DOHH2 (cell line): ENCODE results near the gene INPP4B.

Source experiments
- H3F3A ChIP-seq: fragments of 200-600 bp; sonication (generic), shearing (Covaris generic); 2 replicates; pipeline ENCODE4 v1.6.0; 2016; ENCODE audit warnings: antibody characterized with exemption, mild to moderate bottlenecking; ENCODE audit not compliant: control insufficient read depth, insufficient read depth
- H3K27ac ChIP-seq: fragments of 200-600 bp; sonication (generic); 2 replicates; pipeline ENCODE4 v1.5.1; 2014; ENCODE audit warnings: low read depth, mild to moderate bottlenecking, low read length, moderate library complexity
- H3K27me3 ChIP-seq: fragments of 200-600 bp; sonication (generic); 2 replicates; pipeline ENCODE4 v1.6.1; 2014; ENCODE audit warnings: mild to moderate bottlenecking, low read length, mixed read lengths; ENCODE audit not compliant: control insufficient read depth
- H3K36me3 ChIP-seq: fragments of 200-600 bp; sonication (generic); 2 replicates; pipeline ENCODE4 v1.6.1; 2014; ENCODE audit warnings: mild to moderate bottlenecking, low read length, moderate library complexity, mixed read lengths; ENCODE audit not compliant: control insufficient read depth
- H3K4me1 ChIP-seq: fragments of 200-600 bp; sonication (generic); 2 replicates; pipeline ENCODE4 v1.6.1; 2014; ENCODE audit warnings: mild to moderate bottlenecking, low read length, mixed read lengths; ENCODE audit not compliant: control insufficient read depth
- H3K4me2 ChIP-seq: fragments of 200-600 bp; sonication (generic); 2 replicates; pipeline ENCODE4 v1.6.0; 2014; ENCODE audit warnings: mild to moderate bottlenecking, low read length, moderate library complexity
- H3K4me3 ChIP-seq: fragments of 200-600 bp; sonication (generic); 2 replicates; pipeline ENCODE4 v1.5.1; 2014; ENCODE audit warnings: mild to moderate bottlenecking, low read length, mixed read lengths
- H3K79me2 ChIP-seq: fragments of 200-600 bp; sonication (generic); 2 replicates; pipeline ENCODE4 v1.6.1; 2014; ENCODE audit warnings: mild to moderate bottlenecking, low read length, mixed read lengths; ENCODE audit not compliant: control insufficient read depth
- H3K9me2 ChIP-seq: fragments of 200-600 bp; sonication (generic); replicated peaks from 2 replicates; pipeline ENCODE4 v1.6.1; 2014; ENCODE audit warnings: mild to moderate bottlenecking, low read length, mixed read lengths; ENCODE audit not compliant: control insufficient read depth
- H3K9me3 ChIP-seq: fragments of 200-600 bp; sonication (generic); 2 replicates; pipeline ENCODE4 v1.6.1; 2014; ENCODE audit warnings: antibody characterized with exemption, low read length, mixed read lengths; ENCODE audit not compliant: control insufficient read depth, insufficient read depth
- H4K20me1 ChIP-seq: fragments of 200-600 bp; sonication (generic); 2 replicates; pipeline ENCODE4 v1.6.0; 2014; ENCODE audit warnings: low read depth, mild to moderate bottlenecking, antibody characterized with exemption, low read length, moderate library complexity; ENCODE audit not compliant: control insufficient read depth, insufficient read depth
- EZH2phosphoT487 ChIP-seq: fragments of 200-600 bp; sonication (generic); IDR thresholded peaks from 2 replicates; pipeline ENCODE4 v1.6.1; 2017; ENCODE audit warnings: borderline replicate concordance, mild to moderate bottlenecking, antibody characterized with exemption, low read length, moderate library complexity, mixed read lengths
- TF ChIP-seq, protein P1 (sequence below): fragments of 200-600 bp; sonication (generic); IDR thresholded peaks from one replicate; pipeline ENCODE4 v1.5.1; 2014; ENCODE audit warnings: antibody characterized with exemption, mild to moderate bottlenecking, low read depth, low read length; ENCODE audit not compliant: poor library complexity, severe bottlenecking

INPP4B gene

GRCh38 chr4:142563682-142564291 lies 282.3 kb downstream of the INPP4B start:
- Histone ChIP-seq H3K9me3 (no peaks in the 10 kb centered on the region), H3K36me3 (no peaks in the 10 kb centered on the region), H3F3A (no peaks in the 10 kb centered on the region), H3K4me1 (no peaks in the 10 kb centered on the region), H3K4me2 (no peak overlapping the region), H4K20me1 (no peaks in the 10 kb centered on the region), H3K27me3 (no peaks in the 10 kb centered on the region), H3K9me2 (no peaks in the 10 kb centered on the region), H3K4me3 (no peak overlapping the region), H3K79me2 (no peaks in the 10 kb centered on the region), H3K27ac (no peak overlapping the region)
- TF ChIP-seq EZH2phosphoT487 = no peak
- TF ChIP-seq, protein P1, sequence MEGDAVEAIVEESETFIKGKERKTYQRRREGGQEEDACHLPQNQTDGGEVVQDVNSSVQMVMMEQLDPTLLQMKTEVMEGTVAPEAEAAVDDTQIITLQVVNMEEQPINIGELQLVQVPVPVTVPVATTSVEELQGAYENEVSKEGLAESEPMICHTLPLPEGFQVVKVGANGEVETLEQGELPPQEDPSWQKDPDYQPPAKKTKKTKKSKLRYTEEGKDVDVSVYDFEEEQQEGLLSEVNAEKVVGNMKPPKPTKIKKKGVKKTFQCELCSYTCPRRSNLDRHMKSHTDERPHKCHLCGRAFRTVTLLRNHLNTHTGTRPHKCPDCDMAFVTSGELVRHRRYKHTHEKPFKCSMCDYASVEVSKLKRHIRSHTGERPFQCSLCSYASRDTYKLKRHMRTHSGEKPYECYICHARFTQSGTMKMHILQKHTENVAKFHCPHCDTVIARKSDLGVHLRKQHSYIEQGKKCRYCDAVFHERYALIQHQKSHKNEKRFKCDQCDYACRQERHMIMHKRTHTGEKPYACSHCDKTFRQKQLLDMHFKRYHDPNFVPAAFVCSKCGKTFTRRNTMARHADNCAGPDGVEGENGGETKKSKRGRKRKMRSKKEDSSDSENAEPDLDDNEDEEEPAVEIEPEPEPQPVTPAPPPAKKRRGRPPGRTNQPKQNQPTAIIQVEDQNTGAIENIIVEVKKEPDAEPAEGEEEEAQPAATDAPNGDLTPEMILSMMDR = no peak

DNA sequence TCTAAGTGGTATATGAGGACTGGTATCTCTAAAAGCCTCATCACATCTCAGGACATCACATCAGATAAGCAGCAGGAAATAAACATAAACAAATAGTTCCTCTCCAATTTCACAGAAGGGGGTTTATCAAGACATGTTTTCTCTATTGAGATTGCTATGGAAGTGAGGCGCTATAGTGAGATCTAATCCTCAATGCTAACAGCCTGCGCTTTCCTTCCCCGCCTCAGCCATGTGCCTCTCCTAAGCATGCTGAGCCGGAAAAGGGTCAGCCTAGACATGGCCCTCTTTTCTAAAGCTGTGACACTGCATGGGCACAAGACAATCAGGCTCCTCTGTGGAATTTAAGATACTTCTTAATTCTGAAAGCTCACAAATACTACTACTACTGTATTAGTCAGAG lies 286.1 kb downstream of the INPP4B start:
- Histone ChIP-seq H3K9me2 (no peaks in the 10 kb centered on the region), H4K20me1 (no peaks in the 10 kb centered on the region), H3K4me3 (no peak overlapping the region), H3K4me2 (no peak overlapping the region), H3K27me3 (no peaks in the 10 kb centered on the region), H3K4me1 (no peaks in the 10 kb centered on the region), H3K36me3 (no peaks in the 10 kb centered on the region), H3K79me2 (no peaks in the 10 kb centered on the region), H3K9me3 (no peaks in the 10 kb centered on the region), H3F3A (no peaks in the 10 kb centered on the region), H3K27ac (no peak overlapping the region)
- TF ChIP-seq, protein P1 = no peak
- no peak for TF ChIP-seq EZH2phosphoT487

GRCh38 chr4:142558851-142559250 lies 287.2 kb downstream of the INPP4B start:
- Histone ChIP-seq H3K27me3 (no peaks in the 10 kb centered on the region), H3K36me3 (no peaks in the 10 kb centered on the region), H3K9me3 (no peaks in the 10 kb centered on the region), H3K27ac (no peak overlapping the region), H3K9me2 (no peaks in the 10 kb centered on the region), H3K79me2 (no peaks in the 10 kb centered on the region), H3F3A (no peaks in the 10 kb centered on the region), H3K4me2 (no peak overlapping the region), H3K4me3 (no peak overlapping the region), H3K4me1 (no peaks in the 10 kb centered on the region), H4K20me1 (no peaks in the 10 kb centered on the region)
- TF ChIP-seq, protein P1 = no peak
- TF ChIP-seq EZH2phosphoT487 = no peak
